Tibial nerve (tissue), 4 donors: Measurements from ENCODE around the gene MYO9B. TPM values are rescaled to one million over a fixed set of nuclear protein-coding genes. Genes with fewer than 3 reads are reported as not detected.
A peak's percentile ranks its signal among the peaks of the same experiment; 100 is the strongest.

Experiments
- DNase-seq, 2 donors: peaks; one replicate each; pipeline ENCODE4 v3.0.0-alpha.2; 2019; ENCODE audit warnings: low spot score in 2 of 2
- H3K27ac ChIP-seq, 4 donors: fragments of 200-600 bp; sonication (generic) in 3 of 4; one replicate each; pipeline ENCODE4 v1.5.1; 2017 to 2019; ENCODE audit warnings: mild to moderate bottlenecking in 1 of 4
- H3K27me3 ChIP-seq, 2 donors: fragments of 200-600 bp; sonication (generic) in 1 of 2; one replicate each; pipeline versions ENCODE4 v1.5.1 to v1.6.0; 2017 to 2019
- H3K36me3 ChIP-seq, 3 donors: fragments of 200-600 bp; sonication (generic); one replicate each; pipeline ENCODE4 v1.5.1; 2018 to 2019
- H3K4me1 ChIP-seq, 4 donors: fragments of 200-600 bp; sonication (generic) in 3 of 4; one replicate each; pipeline ENCODE4 v1.5.1; 2017 to 2019
- H3K4me3 ChIP-seq, 4 donors: fragments of 200-600 bp; sonication (generic) in 3 of 4; one replicate each; pipeline ENCODE4 v1.5.1; 2017 to 2019; ENCODE audit warnings: mild to moderate bottlenecking in 1 of 4, moderate library complexity in 1 of 4
- H3K9me3 ChIP-seq, 4 donors: fragments of 200-600 bp; sonication (generic) in 3 of 4; one replicate each; pipeline ENCODE4 v1.5.1; 2017 to 2019
- EP300 ChIP-seq, 2 donors: sonication (generic); formaldehyde crosslinking; IDR thresholded peaks; one replicate each; pipeline ENCODE4 v1.6.1; 2017; ENCODE audit warnings: antibody characterized with exemption in 2 of 2, mild to moderate bottlenecking in 1 of 2
- POLR2A ChIP-seq, 2 donors: fragments of 450-650 bp; IDR thresholded peaks; one replicate each; pipeline ENCODE4 v1.6.1; 2017; ENCODE audit warnings: antibody characterized with exemption in 2 of 2, mild to moderate bottlenecking in 2 of 2, moderate library complexity in 2 of 2
- WGBS, 2 donors: methylation state at CpG; one replicate each; pipeline ENCODE4 v1.1.5; 2018; 5-methylcytosine and 5-hydroxymethylcytosine counted together
- total RNA-seq, 4 donors: library from RNA; depleted of rRNA; stranded (reverse); fragments of >200 nt; gene quantifications; one replicate each; pipeline ENCODE4 v1.1.0, GENCODE V29; 2016
- TF ChIP-seq, protein P1 (sequence below), 5 experiments: fragments of 200-600 bp in 3 of 5; fragments of 450-650 bp in 2 of 5; sonication (generic) in 3 of 5; IDR thresholded peaks; one replicate each; pipeline ENCODE4 v1.5.1; 2016 to 2019; ENCODE audit warnings: antibody characterized with exemption in 5 of 5, mild to moderate bottlenecking in 3 of 5, moderate library complexity in 2 of 5

The MYO9B gene
- total RNA-seq, 4 donors from 2014 or later = 61.7 to 201 (median 115) TPM

- Histone ChIP-seq H3K4me3 (no peak overlapping the region), H3K27me3 (no peaks in the 10 kb centered on the region), H3K27ac (no peak overlapping the region), H3K4me1 (peaks cover 0 to 40% (median 18%) of the 10 kb centered on the region in 4 donors), H3K9me3 (no peaks in the 10 kb centered on the region), H3K36me3 (peaks cover 0 to 57% (median 3%) of the 10 kb centered on the region in 3 donors)
- 84 to 88% methylated on average over 25 of the region's 25 CpGs for WGBS, 2 donors
- no peak for DNase-seq
- TF ChIP-seq POLR2A (IDR thresholded peaks at IDR 0.05) = no peak
- TF ChIP-seq, protein P1, sequence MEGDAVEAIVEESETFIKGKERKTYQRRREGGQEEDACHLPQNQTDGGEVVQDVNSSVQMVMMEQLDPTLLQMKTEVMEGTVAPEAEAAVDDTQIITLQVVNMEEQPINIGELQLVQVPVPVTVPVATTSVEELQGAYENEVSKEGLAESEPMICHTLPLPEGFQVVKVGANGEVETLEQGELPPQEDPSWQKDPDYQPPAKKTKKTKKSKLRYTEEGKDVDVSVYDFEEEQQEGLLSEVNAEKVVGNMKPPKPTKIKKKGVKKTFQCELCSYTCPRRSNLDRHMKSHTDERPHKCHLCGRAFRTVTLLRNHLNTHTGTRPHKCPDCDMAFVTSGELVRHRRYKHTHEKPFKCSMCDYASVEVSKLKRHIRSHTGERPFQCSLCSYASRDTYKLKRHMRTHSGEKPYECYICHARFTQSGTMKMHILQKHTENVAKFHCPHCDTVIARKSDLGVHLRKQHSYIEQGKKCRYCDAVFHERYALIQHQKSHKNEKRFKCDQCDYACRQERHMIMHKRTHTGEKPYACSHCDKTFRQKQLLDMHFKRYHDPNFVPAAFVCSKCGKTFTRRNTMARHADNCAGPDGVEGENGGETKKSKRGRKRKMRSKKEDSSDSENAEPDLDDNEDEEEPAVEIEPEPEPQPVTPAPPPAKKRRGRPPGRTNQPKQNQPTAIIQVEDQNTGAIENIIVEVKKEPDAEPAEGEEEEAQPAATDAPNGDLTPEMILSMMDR (IDR thresholded peaks at IDR 0.05) = no peak
- TF ChIP-seq EP300 (IDR thresholded peaks at IDR 0.05) = no peak
These were observed 156.7 kb downstream of the MYO9B start for GRCh38 chr19:17232258-17232657.

DNA sequence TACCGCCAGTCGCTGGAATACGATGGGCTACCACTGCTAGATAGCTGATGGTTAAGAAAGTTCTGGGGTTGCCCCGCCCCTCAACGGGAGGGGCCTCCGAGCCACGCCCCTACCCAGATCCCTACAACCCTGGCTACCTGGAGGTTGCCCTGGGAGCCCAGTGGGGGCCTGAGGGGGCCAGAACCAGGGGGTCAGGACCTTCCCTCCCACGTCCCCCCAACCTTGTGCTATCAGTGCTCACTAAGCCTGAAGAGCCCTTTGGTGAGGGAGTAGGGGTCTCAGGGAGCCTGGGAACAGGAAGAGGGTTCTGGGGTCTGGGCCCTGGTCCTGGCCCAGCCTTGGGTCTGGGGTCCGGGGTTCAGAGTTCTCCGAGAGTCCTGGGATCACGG, 159.3 kb downstream of the MYO9B start:
- Histone ChIP-seq H3K4me3 (peak overlapping the region; percentile 30 to 56 (median 39)), H3K27ac (peak overlapping the region; percentile 47 to 78 (median 68)), H3K27me3 (no peaks in the 10 kb centered on the region), H3K4me1 (peaks cover 0 to 31% (median 17%) of the 10 kb centered on the region in 4 donors), H3K36me3 (peaks cover 0 to 64% (median 1%) of the 10 kb centered on the region in 3 donors), H3K9me3 (no peaks in the 10 kb centered on the region)
- 33 to 37% methylated on average over 8 of the region's 11 CpGs for WGBS, 2 donors
- DNase-seq = no peak
- TF ChIP-seq, protein P1 (IDR thresholded peaks at IDR 0.05) = no peak
- TF ChIP-seq EP300 (IDR thresholded peaks at IDR 0.05) (no peak), POLR2A (IDR thresholded peaks at IDR 0.05) (no peak)

DNA sequence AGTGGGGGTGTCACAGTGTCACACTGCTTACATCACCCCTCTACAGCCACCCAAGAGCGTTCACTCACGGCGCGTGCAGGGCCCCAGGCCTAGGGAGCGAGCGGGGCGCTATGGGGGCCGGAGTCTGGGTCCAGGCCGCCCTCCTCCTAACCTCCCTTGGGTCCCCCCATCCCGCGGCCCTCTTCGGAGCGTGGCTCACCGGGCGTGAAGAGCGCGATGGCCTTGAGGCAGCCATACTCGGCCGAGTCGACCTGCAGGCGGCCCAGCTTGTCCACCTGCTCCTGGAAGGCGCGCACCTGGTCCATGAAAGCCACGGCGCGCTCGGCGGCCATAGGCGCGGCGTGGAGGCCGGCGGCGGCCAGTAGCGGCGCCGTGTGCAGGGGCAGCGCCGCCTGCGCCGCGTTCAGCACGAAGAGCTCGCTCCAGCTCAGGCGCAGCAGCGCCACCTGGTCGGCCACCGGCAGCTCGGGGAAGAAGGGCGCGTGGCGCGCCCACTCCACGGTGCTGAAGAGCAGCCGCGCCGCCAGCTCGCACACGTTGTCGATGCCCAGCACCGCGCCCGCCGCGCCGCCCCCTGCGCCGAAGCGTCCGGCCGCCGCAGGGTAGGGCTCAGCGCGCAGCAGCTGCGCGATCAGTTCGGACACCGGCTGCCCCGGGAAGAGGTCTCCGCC, 159.9 kb downstream of the MYO9B start:
- peak overlapping the region; percentile 30 to 56 (median 39) for H3K4me3 ChIP-seq
- H3K9me3 ChIP-seq = no peaks in the 10 kb centered on the region
- TF ChIP-seq EP300 (IDR thresholded peaks at IDR 0.05) (no peak), POLR2A (IDR thresholded peaks at IDR 0.05) (no peak)
- TF ChIP-seq, protein P1 (IDR thresholded peaks at IDR 0.05) = peak; percentile 55 to 79 (median 60)
- peak overlapping the region; percentile 47 to 78 (median 68) for H3K27ac ChIP-seq
- peak in 1 of 2 donors; percentile 54 for DNase-seq
- WGBS, 2 donors = no CpG with 5 or more reads among the region's 80 CpGs
- no peaks in the 10 kb centered on the region for H3K27me3 ChIP-seq
- H3K36me3 ChIP-seq = peaks cover 0 to 64% (median 0%) of the 10 kb centered on the region in 3 donors
- peaks cover 0 to 31% (median 17%) of the 10 kb centered on the region in 4 donors for H3K4me1 ChIP-seq

DNA sequence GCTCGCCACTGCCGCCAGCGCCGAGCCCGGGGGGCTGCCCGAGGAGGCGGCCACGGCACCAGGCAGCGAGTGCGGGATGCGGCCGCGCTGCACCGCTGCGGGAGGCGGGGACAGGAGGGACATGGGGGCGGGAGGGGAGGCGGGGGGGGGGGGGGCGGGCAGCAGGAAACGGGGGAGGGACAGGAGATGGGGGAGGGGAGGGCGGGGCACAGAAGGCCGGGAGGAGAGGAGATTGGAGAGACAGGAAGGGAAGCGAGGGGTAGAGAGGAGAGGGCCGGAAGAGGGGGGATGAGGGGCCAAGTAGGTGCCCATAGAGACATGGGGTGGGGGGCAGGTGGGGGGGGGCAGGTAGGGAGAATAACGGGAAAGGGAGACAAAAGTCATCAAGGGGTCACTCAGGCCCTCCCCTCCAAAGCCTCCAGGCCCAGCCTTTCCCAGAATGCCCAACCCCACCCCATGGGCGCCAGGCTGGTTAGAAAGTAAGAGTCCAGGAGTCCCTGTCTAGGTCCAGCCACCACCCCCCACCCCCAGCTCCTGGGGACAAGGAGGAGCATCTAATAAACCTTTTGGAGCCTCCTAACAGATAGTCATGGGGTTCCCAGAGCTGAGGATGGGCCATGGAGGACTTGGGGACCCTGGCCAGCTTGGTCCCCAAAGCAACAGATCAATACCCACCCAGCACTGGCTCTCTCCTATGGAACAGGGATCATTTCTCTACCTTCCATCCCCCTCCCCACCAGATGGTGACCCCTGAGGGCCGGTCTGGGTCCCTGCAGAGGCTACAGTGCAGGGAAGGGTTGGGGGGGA, 160.6 kb downstream of the MYO9B start:
- Histone ChIP-seq H3K4me1 (peaks cover 0 to 32% (median 17%) of the 10 kb centered on the region in 4 donors), H3K27ac (peak overlapping the region in 3 of 4 donors; percentile 62 to 78 (median 75)), H3K9me3 (no peaks in the 10 kb centered on the region), H3K27me3 (no peaks in the 10 kb centered on the region), H3K4me3 (peak overlapping the region; percentile 30 to 56 (median 39)), H3K36me3 (peaks cover 0 to 62% (median 0%) of the 10 kb centered on the region in 3 donors)
- 24 to 31% methylated on average over 5 of the region's 27 CpGs for WGBS, 2 donors
- no peak for DNase-seq
- TF ChIP-seq EP300 (IDR thresholded peaks at IDR 0.05) (no peak), POLR2A (IDR thresholded peaks at IDR 0.05) (no peak)
- TF ChIP-seq, protein P1 (IDR thresholded peaks at IDR 0.05) = no peak
